CD14-positive monocyte (primary cell): ENCODE results near the gene CTBS. TPM values are rescaled to one million over a fixed set of nuclear protein-coding genes. Genes with fewer than 3 reads are reported as not detected.

ENCODE experiments used
- DNase-seq, 3 donors: peaks; one replicate each; pipeline ENCODE4 v3.0.0-alpha.2; 2011 to 2022
- H2AFZ ChIP-seq: 2 replicates; pipeline ENCODE4 v1.6.0; 2012; ENCODE audit warnings: mild to moderate bottlenecking, low read depth, low read length, inconsistent platforms; ENCODE audit not compliant: insufficient read depth, poor library complexity, severe bottlenecking
- H3K27ac ChIP-seq, 2 donors: 1 replicate in 1 of 2; 2 replicates in 1 of 2; pipeline ENCODE4 v1.5.1; 2012 to 2013; ENCODE audit warnings: low read length in 2 of 2, control low read depth in 1 of 2, inconsistent platforms in 1 of 2, low read depth in 1 of 2, mild to moderate bottlenecking in 1 of 2
- H3K27me3 ChIP-seq, 2 donors: one replicate each; pipeline versions ENCODE4 v1.6.0 to v1.6.1; 2011 to 2013; ENCODE audit warnings: low read length in 2 of 2; ENCODE audit not compliant: control insufficient read depth in 2 of 2, insufficient read depth in 2 of 2
- H3K36me3 ChIP-seq, 2 donors: replicated peaks in 1 of 2; 1 replicate in 1 of 2; 2 replicates in 1 of 2; pipeline versions ENCODE4 v1.5.1 to v1.6.1; 2012 to 2013; ENCODE audit warnings: low read length in 2 of 2, control low read depth in 1 of 2, inconsistent platforms in 1 of 2, mild to moderate bottlenecking in 1 of 2; ENCODE audit not compliant: insufficient read depth in 2 of 2, control insufficient read depth in 1 of 2
- H3K4me1 ChIP-seq, 2 donors: 1 replicate in 1 of 2; 2 replicates in 1 of 2; pipeline versions ENCODE4 v1.5.1 to v1.6.1; 2012 to 2013; ENCODE audit warnings: low read length in 2 of 2, control low read depth in 1 of 2, inconsistent platforms in 1 of 2, mild to moderate bottlenecking in 1 of 2, moderate library complexity in 1 of 2; ENCODE audit not compliant: insufficient read depth in 2 of 2, control insufficient read depth in 1 of 2
- H3K4me2 ChIP-seq: replicated peaks from 2 replicates; pipeline ENCODE3; 2012; ENCODE audit warnings: low read length, moderate library complexity, mild to moderate bottlenecking; ENCODE audit not compliant: poor library complexity, severe bottlenecking; ENCODE audit errors: extremely low read depth
- H3K4me3 ChIP-seq, 3 experiments: fragments of 200-600 bp in 1 of 3; sonication (generic) in 1 of 3; replicated peaks in 1 of 3; 1 replicate in 2 of 3; 2 replicates in 1 of 3; pipeline ENCODE4 v1.5.1; 2011 to 2013; ENCODE audit warnings: low read length in 3 of 3, mild to moderate bottlenecking in 3 of 3, control low read depth in 2 of 3, low read depth in 2 of 3, inconsistent platforms in 1 of 3, moderate library complexity in 1 of 3
- H3K79me2 ChIP-seq: 2 replicates; pipeline ENCODE4 v1.6.0; 2012; ENCODE audit warnings: mild to moderate bottlenecking, control low read depth, inconsistent platforms, low read length, moderate library complexity; ENCODE audit not compliant: insufficient read depth
- H3K9ac ChIP-seq: 2 replicates; pipeline ENCODE4 v1.6.0; 2017; ENCODE audit warnings: low read length, mild to moderate bottlenecking; ENCODE audit not compliant: insufficient read depth, poor library complexity, severe bottlenecking
- H3K9me3 ChIP-seq, 2 donors: replicated peaks in 1 of 2; 1 replicate in 1 of 2; 2 replicates in 1 of 2; pipeline versions ENCODE4 v1.5.1 to v1.6.1; 2012 to 2013; ENCODE audit warnings: low read length in 2 of 2, control low read depth in 1 of 2; ENCODE audit not compliant: control insufficient read depth in 1 of 2, insufficient read depth in 1 of 2
- H4K20me1 ChIP-seq: 2 replicates; pipeline ENCODE4 v1.6.0; 2012; ENCODE audit warnings: mild to moderate bottlenecking, low read length, control low read depth, moderate library complexity; ENCODE audit not compliant: insufficient read depth
- H3K27ac Mint-ChIP-seq, 7 donors: one replicate each; pipeline ENCODE4 v1.8.0; 2020; ENCODE audit warnings: mild to moderate bottlenecking in 7 of 7, mixed read lengths in 7 of 7, moderate library complexity in 6 of 7, inconsistent platforms in 2 of 7
- H3K27me3 Mint-ChIP-seq, 3 donors: one replicate each; pipeline ENCODE4 v1.8.0; 2021 to 2022; ENCODE audit warnings: low read depth in 3 of 3, mild to moderate bottlenecking in 3 of 3, mixed read lengths in 3 of 3, moderate library complexity in 3 of 3, inconsistent platforms in 1 of 3
- H3K36me3 Mint-ChIP-seq, 2 donors: one replicate each; pipeline ENCODE4 v1.8.0; 2020; ENCODE audit warnings: mixed read lengths in 2 of 2, inconsistent platforms in 1 of 2, mild to moderate bottlenecking in 1 of 2
- H3K4me1 Mint-ChIP-seq: one replicate; pipeline ENCODE4 v1.8.0; 2020; ENCODE audit warnings: mild to moderate bottlenecking, mixed read lengths
- H3K4me3 Mint-ChIP-seq, 2 donors: one replicate each; pipeline ENCODE4 v1.8.0; 2020; ENCODE audit warnings: mild to moderate bottlenecking in 2 of 2, mixed read lengths in 2 of 2, moderate library complexity in 1 of 2
- H3K9me3 Mint-ChIP-seq, 7 donors: one replicate each; pipeline ENCODE4 v1.8.0; 2020 to 2022; ENCODE audit warnings: mixed read lengths in 7 of 7, mild to moderate bottlenecking in 6 of 7, moderate library complexity in 6 of 7, inconsistent platforms in 2 of 7
- WGBS: methylation state at CpG from one replicate; pipeline ENCODE4 v1.1.5; 2013; ENCODE audit warnings: missing lambda C conversion rate; ENCODE audit not compliant: insufficient coverage; 5-methylcytosine and 5-hydroxymethylcytosine counted together
- intact Hi-C, 2 donors: fragments of 100-400 bp; cut with micrococcal nuclease; formaldehyde crosslinking; loops; one replicate each; pipeline versions ENCODE4 v1.15.0 to v1.15.1; 2023
- polyA plus RNA-seq, 3 donors: library from polyadenylated mRNA; depleted of rRNA in 1 of 3; unstranded in 2 of 3; stranded (reverse) in 1 of 3; fragments of 300-500 nt in 2 of 3; fragments of >200 nt in 1 of 3; fragmentation: Illumina TruSeq in 2 of 3; gene quantifications; 1 replicate in 2 of 3; 2 replicates in 1 of 3; pipeline ENCODE4 v1.2.3, GENCODE V29; 2012 to 2021
- TF ChIP-seq, protein P1 (sequence below): fragments of 200-600 bp; IDR thresholded peaks from one replicate; pipeline ENCODE4 v1.8.0; 2022; ENCODE audit warnings: antibody characterized with exemption, mild to moderate bottlenecking

The CTBS gene
- polyA plus RNA-seq, 3 donors = 29.2 to 62.2 (median 44.8) TPM

DNA sequence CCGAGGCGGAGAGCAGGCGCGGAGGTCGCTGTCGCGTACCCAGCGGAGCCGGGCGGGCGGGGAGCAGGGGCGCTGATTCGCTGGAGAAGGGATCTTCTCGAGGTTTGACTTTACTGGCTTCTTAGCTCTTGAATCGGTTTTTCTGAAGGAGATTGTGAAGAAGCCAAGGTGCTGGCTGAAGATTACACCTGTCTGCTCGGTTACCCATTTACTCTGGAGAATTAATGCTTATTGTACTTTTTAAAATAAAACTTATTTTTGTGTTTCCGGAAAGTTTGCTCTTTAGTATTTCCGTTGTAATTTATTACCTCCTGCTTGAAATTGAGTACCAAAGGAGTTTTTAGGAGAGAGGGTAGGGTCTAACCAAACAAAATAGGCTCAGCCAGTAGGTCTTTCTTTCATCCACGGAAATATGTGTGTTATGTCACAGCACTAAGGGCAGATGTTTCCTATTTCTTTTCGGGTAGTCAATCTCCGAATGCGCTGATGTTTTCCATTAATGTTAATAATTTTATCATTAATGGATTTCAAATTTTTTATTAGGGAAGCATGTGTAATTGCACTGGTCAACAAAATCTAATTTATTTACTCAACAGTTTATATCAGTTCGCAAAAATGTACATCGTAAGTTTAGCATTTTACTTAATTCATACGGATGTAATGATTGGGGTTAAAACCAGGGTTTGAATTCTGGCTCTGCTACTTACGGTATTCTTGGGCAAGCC, 67.3 kb downstream of the CTBS start:
- TF ChIP-seq, protein P1, sequence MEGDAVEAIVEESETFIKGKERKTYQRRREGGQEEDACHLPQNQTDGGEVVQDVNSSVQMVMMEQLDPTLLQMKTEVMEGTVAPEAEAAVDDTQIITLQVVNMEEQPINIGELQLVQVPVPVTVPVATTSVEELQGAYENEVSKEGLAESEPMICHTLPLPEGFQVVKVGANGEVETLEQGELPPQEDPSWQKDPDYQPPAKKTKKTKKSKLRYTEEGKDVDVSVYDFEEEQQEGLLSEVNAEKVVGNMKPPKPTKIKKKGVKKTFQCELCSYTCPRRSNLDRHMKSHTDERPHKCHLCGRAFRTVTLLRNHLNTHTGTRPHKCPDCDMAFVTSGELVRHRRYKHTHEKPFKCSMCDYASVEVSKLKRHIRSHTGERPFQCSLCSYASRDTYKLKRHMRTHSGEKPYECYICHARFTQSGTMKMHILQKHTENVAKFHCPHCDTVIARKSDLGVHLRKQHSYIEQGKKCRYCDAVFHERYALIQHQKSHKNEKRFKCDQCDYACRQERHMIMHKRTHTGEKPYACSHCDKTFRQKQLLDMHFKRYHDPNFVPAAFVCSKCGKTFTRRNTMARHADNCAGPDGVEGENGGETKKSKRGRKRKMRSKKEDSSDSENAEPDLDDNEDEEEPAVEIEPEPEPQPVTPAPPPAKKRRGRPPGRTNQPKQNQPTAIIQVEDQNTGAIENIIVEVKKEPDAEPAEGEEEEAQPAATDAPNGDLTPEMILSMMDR = no peak
- no peaks in the 10 kb centered on the region for H3K27me3 Mint-ChIP-seq
- H2AFZ ChIP-seq = peak overlapping the region; percentile 73
- peak overlapping the region; percentile 98 to 100 for H3K4me3 Mint-ChIP-seq
- peaks cover 26 to 40% of the 10 kb centered on the region in 2 donors for H3K4me1 ChIP-seq
- intact Hi-C loops = loop anchor here (2.0 to 10.0 kb wide), 4 partner anchors 62 to 70 kb away; partner anchors contain the start of gene CTBS (in 1 of the 2)
- peak overlapping the region; percentile 98 to 100 (median 100) for H3K27ac Mint-ChIP-seq
- peaks cover 58% of the 10 kb centered on the region for H3K79me2 ChIP-seq
- peak overlapping the region; percentile 94 to 97 for H3K27ac ChIP-seq
- H3K9me3 ChIP-seq = no peaks in the 10 kb centered on the region
- H3K4me1 Mint-ChIP-seq = peaks cover 23% of the 10 kb centered on the region
- H3K36me3 Mint-ChIP-seq = peaks cover 16 to 22% of the 10 kb centered on the region in 2 donors
- no peaks in the 10 kb centered on the region for H3K27me3 ChIP-seq
- peak in 2 of 3 donors; percentile 8 to 21 for DNase-seq
- peak overlapping the region; percentile 96 for H3K9ac ChIP-seq
- peaks cover 35% of the 10 kb centered on the region for H4K20me1 ChIP-seq
- peaks cover 2 to 5% of the 10 kb centered on the region in 2 donors for H3K36me3 ChIP-seq
- 0% methylated on average over 4 of the region's 26 CpGs for WGBS
- peaks cover 0 to 9% (median 5%) of the 10 kb centered on the region in 7 donors for H3K9me3 Mint-ChIP-seq
- H3K4me3 ChIP-seq = peak overlapping the region; percentile 78 to 99 (median 97)
- H3K4me2 ChIP-seq = peak overlapping the region; percentile 77

DNA sequence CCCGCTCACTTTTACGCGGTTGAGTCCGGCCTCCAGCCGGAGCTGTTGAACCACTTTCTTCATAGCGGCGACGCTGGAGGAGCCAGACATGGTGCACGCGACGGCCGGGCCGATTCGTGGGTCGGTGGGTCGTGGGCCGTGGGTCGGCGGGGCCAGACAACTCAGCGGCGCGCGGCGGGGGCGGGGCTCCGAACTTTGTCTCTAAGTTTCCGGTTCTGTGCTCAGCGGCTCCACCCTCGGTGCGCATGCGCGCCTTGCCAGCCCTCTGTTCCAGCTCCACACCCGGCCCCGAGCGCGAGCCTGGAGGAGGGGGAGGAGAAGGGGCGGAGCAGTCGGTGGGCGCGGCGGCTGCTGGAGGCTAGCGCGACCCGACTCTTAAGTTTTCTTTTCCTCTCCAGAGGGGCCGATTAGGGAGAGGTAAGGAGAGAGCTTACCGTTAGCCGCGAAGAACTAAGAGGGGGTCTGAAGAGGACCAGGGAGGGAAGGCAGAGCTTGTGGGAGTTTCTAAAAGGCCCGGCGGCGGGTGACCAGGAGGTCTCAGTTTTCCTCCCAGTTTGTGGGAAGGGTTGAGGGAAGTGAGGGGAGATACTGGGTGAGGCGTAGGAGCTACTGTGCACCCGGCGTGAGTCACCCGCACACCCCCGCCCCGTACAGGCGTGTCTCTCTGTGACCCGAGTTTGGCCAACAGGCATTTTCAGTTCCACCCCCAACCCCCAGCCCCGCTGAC, 68.1 kb downstream of the CTBS start, which contains the start of the genes GNG5 and SPATA1:
TSS of gene GNG5 (minus strand) at position 580 of the 727 bp plus-strand sequence. CDS start at position 90, 490 bp downstream.
TSS of gene SPATA1 (plus strand) at position 385 of the 727 bp plus-strand sequence. CDS start 9,974 bp downstream, outside the sequence.
- intact Hi-C loops = loop anchor here (2.0 to 10.0 kb wide), 4 partner anchors 61 to 69 kb away; partner anchors contain the start of gene CTBS (in 1 of the 2)
- peak within 1 kb of the TSS; percentile 73 for H2AFZ ChIP-seq
- H3K4me2 ChIP-seq = peak within 1 kb of the TSS; percentile 77
- peak; percentile 95 to 98 (median 98) for DNase-seq
- H4K20me1 ChIP-seq = peaks cover 42% of the 10 kb centered on the region
- H3K27ac ChIP-seq = peak within 1 kb of the TSS; percentile 94 to 97
- Mint-ChIP-seq H3K9me3 (peaks cover 0 to 9% (median 5%) of the 10 kb centered on the region in 7 donors), H3K27ac (peak within 1 kb of the TSS; percentile 98 to 100 (median 100)), H3K4me1 (peaks cover 30% of the 10 kb centered on the region), H3K4me3 (peak within 1 kb of the TSS; percentile 98 to 100), H3K27me3 (no peaks in the 10 kb centered on the region), H3K36me3 (peaks cover 22 to 30% of the 10 kb centered on the region in 2 donors)
- peaks cover 26 to 42% of the 10 kb centered on the region in 2 donors for H3K4me1 ChIP-seq
- H3K36me3 ChIP-seq = peaks cover 6 to 11% of the 10 kb centered on the region in 2 donors
- TF ChIP-seq, protein P1 = no peak
- H3K9ac ChIP-seq = peak within 1 kb of the TSS; percentile 96
- WGBS = 0% methylated on average over 38 of the region's 60 CpGs
- no peaks in the 10 kb centered on the region for H3K9me3 ChIP-seq
- peak within 1 kb of the TSS; percentile 78 to 99 (median 97) for H3K4me3 ChIP-seq
- H3K27me3 ChIP-seq = no peaks in the 10 kb centered on the region
- peaks cover 65% of the 10 kb centered on the region for H3K79me2 ChIP-seq
